Activated CD4-positive, alpha-beta memory T cell treated with anti-CD3 and anti-CD28 coated beads, Interleukin-2, amount 10 ng/mL, durations not matched to agents 7 days and 5 days (primary cell): ENCODE data around the gene MTR. TPM values are rescaled to one million over a fixed set of nuclear protein-coding genes. Genes with fewer than 3 reads are reported as not detected.

Experiments used
- CTCF ChIA-PET: fragments of 350-600 bp; sonication (Branson Sonifier 250); formaldehyde crosslinking; loops from one replicate; lab custom pipeline; 2021; ENCODE audit warnings: antibody characterized with exemption, inconsistent platforms; lab: Charles Lee
- POLR2A ChIA-PET: fragments of 350-600 bp; sonication (Branson Sonifier 250); formaldehyde crosslinking; loops from one replicate; lab custom pipeline; 2021; ENCODE audit warnings: antibody characterized with exemption; lab: Charles Lee
- DNase-seq: peaks from one replicate; pipeline ENCODE4 v3.0.0-alpha.2; 2020
- H3K27ac Mint-ChIP-seq: one replicate; pipeline ENCODE4 v1.8.0; 2021; ENCODE audit warnings: mild to moderate bottlenecking, mixed read lengths
- H3K27me3 Mint-ChIP-seq: one replicate; pipeline ENCODE4 v1.8.0; 2021; ENCODE audit warnings: mixed read lengths
- H3K36me3 Mint-ChIP-seq: one replicate; pipeline ENCODE4 v1.8.0; 2021; ENCODE audit warnings: low read depth, mixed read lengths
- H3K4me1 Mint-ChIP-seq: one replicate; pipeline ENCODE4 v1.8.0; 2021; ENCODE audit warnings: mixed read lengths
- H3K4me3 Mint-ChIP-seq: one replicate; pipeline ENCODE4 v1.8.0; 2021; ENCODE audit warnings: mild to moderate bottlenecking, mixed read lengths
- H3K9me3 Mint-ChIP-seq: one replicate; pipeline ENCODE4 v1.8.0; 2021; ENCODE audit warnings: mixed read lengths
- total RNA-seq, 2 experiments: library from RNA; stranded (reverse); gene quantifications; one replicate each; pipeline ENCODE4 v1.2.3, GENCODE V29; 2021

The MTR gene
- total RNA-seq, result 10 to 100 TPM; 43.9 to 46.4 TPM

DNA sequence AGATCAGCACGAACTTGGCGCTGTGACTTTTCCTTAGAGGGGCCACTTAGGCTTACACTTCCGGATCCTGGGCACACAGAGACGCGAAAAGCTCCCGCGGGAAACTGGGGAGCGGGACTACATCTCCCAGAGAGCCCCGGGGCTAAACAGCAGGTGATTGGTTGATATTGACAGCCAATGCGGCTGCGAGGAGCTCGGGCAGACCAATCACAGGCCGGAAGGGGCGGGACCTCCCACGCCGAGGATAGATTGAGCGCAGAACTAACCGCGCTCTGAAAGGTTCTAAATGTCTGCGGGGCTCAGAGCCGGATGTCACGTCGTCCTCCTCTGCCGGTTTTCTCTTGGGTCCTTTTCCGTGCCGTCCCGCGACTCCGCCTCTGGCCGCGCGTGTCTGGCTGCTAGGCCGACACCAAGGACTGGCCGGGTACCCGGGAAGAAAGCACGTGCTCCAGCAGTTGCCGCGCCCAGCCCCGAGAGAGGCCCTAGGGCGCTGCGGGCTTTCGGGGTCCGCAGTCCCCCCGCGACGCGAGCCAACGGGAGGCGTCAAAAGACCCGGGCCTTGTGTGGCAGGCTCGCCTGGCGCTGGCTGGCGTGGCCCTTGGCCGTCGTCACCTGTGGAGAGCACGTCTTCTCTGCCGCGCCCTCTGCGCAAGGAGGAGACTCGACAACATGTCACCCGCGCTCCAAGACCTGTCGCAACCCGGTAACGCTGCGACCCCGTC, at the start of gene MTR:
Gene MTR, plus strand, starts transcription at position 258 of the 722 bp plus-strand sequence. Its CDS starts 412 bp downstream, at position 670.
- H3K27me3 Mint-ChIP-seq, result peaks cover 5% of the 10 kb centered on the region
- H3K36me3 Mint-ChIP-seq, result peaks cover 5% of the 10 kb centered on the region
- peaks cover 29% of the 10 kb centered on the region for H3K4me1 Mint-ChIP-seq
- CTCF ChIA-PET, result interaction anchor here (0.5 to 1.4 kb wide), 5 partner anchors 11 to 190 kb away, joined by 3 to 4 read pairs (median 4); no protein-coding TSS in a partner anchor
- DNase-seq, result peak; percentile 97
- H3K4me3 Mint-ChIP-seq, result peak within 1 kb of the TSS; percentile 89
- peak within 1 kb of the TSS; percentile 92 for H3K27ac Mint-ChIP-seq
- H3K9me3 Mint-ChIP-seq, result no peaks in the 10 kb centered on the region
- POLR2A ChIA-PET, result interaction anchor here (0.6 to 3.1 kb wide), 10 partner anchors 9 to 796 kb away, joined by 3 to 28 read pairs (median 4); partner anchors contain the start of gene HEATR1

DNA sequence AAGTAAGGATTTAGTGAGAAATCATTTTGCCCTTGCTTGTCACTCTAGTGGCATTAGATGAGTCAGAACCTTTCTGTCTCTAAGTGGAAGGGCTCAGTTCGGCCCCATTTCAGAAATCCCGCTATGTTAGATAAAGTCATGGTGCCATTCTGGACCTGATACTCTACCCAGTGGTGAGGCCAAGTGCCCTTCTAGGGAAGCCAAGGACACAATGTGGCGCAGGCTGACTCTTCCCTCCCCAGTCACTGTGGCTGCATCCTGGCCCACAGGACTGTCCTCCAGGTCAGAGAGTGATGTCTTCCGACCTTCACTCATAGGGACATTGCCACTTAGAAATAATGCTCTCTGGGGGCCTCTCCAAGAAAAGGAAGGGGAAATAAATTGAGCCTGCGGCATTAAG, 48.3 kb upstream of the MTR start:
- POLR2A ChIA-PET, result no interaction called here
- peaks cover 15% of the 10 kb centered on the region for H3K27me3 Mint-ChIP-seq
- H3K4me3 Mint-ChIP-seq, result no peak overlapping the region
- H3K27ac Mint-ChIP-seq, result no peak overlapping the region
- no peaks in the 10 kb centered on the region for H3K9me3 Mint-ChIP-seq
- H3K36me3 Mint-ChIP-seq, result no peaks in the 10 kb centered on the region
- DNase-seq, result no peak
- H3K4me1 Mint-ChIP-seq, result no peaks in the 10 kb centered on the region
- CTCF ChIA-PET, result no interaction called here

GRCh38 chr1:236747311-236747985, 47.6 kb upstream of the MTR start:
- Mint-ChIP-seq H3K4me3 (no peak overlapping the region), H3K9me3 (no peaks in the 10 kb centered on the region), H3K27ac (no peak overlapping the region), H3K4me1 (no peaks in the 10 kb centered on the region), H3K27me3 (peaks cover 18% of the 10 kb centered on the region), H3K36me3 (no peaks in the 10 kb centered on the region)
- ChIA-PET POLR2A (no interaction called here), CTCF (interaction anchor here (3.1 kb wide), 1 partner anchor 12 kb away, joined by 11 read pairs; no protein-coding TSS in a partner anchor)
- no peak for DNase-seq

DNA sequence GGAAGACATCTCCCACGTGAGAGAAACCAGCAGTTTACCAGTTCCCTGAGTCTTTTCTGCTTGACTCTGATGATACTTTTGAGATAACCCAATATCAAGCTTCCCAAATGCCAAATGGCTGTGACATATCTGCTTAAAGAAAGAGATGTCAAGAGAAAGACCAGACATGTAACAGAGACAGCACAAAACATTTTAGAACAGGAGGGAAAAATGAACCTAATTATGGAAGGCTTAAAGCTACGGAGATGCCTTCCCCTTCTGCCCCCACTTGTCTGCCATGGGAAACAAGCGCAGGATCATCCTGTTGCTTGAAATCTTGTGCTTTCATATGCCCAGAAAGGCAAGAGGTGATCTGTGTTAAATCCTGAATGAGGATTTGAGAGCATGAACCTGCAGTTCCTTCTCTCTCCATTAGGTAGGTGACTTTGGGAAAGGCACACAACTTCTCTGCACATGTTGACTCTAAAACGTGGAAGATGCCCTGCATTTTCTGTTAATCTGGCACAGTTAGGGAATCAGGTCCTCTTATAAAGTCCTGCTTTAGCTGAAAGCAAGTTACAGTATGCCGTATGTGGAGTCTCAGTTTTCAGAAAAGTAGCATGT, 46.7 kb upstream of the MTR start:
- H3K36me3 Mint-ChIP-seq, result no peaks in the 10 kb centered on the region
- H3K4me1 Mint-ChIP-seq, result no peaks in the 10 kb centered on the region
- no peak overlapping the region for H3K4me3 Mint-ChIP-seq
- CTCF ChIA-PET, result interaction anchor here (3.1 kb wide), 1 partner anchor 11 kb away, joined by 11 read pairs; no protein-coding TSS in a partner anchor
- POLR2A ChIA-PET, result no interaction called here
- H3K27ac Mint-ChIP-seq, result no peak overlapping the region
- H3K27me3 Mint-ChIP-seq, result peaks cover 18% of the 10 kb centered on the region
- no peak for DNase-seq
- H3K9me3 Mint-ChIP-seq, result no peaks in the 10 kb centered on the region

DNA sequence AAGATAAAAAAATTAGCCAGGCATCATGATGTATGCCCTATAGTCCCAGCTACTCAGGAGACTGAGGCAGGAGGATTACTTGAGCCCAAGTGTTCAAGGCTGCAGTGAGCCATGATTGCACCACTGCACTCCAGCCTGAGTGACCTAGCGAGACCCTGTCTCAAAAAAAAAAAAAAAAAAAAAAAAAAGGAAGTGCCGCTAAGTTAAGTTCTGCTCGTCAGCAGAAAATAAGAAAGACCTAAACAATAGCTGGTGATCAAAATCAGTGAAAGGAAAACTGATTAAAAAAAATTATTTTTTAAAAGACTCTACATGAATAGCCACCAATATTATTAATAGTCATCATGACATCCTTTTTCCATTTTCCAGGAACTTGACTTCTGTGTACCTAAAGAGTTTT, 44.2 kb upstream of the MTR start:
- no peak overlapping the region for H3K27ac Mint-ChIP-seq
- POLR2A ChIA-PET, result no interaction called here
- DNase-seq, result no peak
- H3K36me3 Mint-ChIP-seq, result no peaks in the 10 kb centered on the region
- no peaks in the 10 kb centered on the region for H3K4me1 Mint-ChIP-seq
- CTCF ChIA-PET, result interaction anchor here (0.7 to 1.1 kb wide), 3 partner anchors 9 to 118 kb away, joined by 3 to 4 read pairs (median 3); no protein-coding TSS in a partner anchor
- peaks cover 18% of the 10 kb centered on the region for H3K27me3 Mint-ChIP-seq
- H3K9me3 Mint-ChIP-seq, result no peaks in the 10 kb centered on the region
- H3K4me3 Mint-ChIP-seq, result no peak overlapping the region

- CTCF ChIA-PET, result interaction anchor here (0.7 to 1.1 kb wide), 3 partner anchors 8 to 118 kb away, joined by 3 to 4 read pairs (median 3); no protein-coding TSS in a partner anchor
Observed at GRCh38 chr1:236751385-236751784, 43.7 kb upstream of the MTR start.

GRCh38 chr1:236751935-236752334, 43.2 kb upstream of the MTR start:
- CTCF ChIA-PET, result interaction anchor here (1.0 to 1.1 kb wide), 2 partner anchors 8 to 117 kb away, joined by 3 to 4 read pairs; no protein-coding TSS in a partner anchor
- no peaks in the 10 kb centered on the region for H3K4me1 Mint-ChIP-seq

More at GRCh38 chr1:236751385-236751784, 43.7 kb upstream of the MTR start:
- Mint-ChIP-seq H3K4me3 (no peak overlapping the region), H3K27me3 (peaks cover 18% of the 10 kb centered on the region), H3K4me1 (no peaks in the 10 kb centered on the region), H3K36me3 (no peaks in the 10 kb centered on the region), H3K9me3 (no peaks in the 10 kb centered on the region), H3K27ac (no peak overlapping the region)
- DNase-seq, result no peak
- POLR2A ChIA-PET, result no interaction called here

GRCh38 chr1:236753516-236753915, 41.6 kb upstream of the MTR start:
- POLR2A ChIA-PET, result no interaction called here
- no peak for DNase-seq
- Mint-ChIP-seq H3K9me3 (no peaks in the 10 kb centered on the region), H3K36me3 (no peaks in the 10 kb centered on the region), H3K27ac (no peak overlapping the region), H3K4me3 (no peak overlapping the region), H3K27me3 (peaks cover 12% of the 10 kb centered on the region), H3K4me1 (no peaks in the 10 kb centered on the region)
- CTCF ChIA-PET, result interaction anchor here (0.6 to 1.9 kb wide), 3 partner anchors 88 to 633 kb away, joined by 3 to 7 read pairs (median 4); no protein-coding TSS in a partner anchor

More at GRCh38 chr1:236751935-236752334, 43.2 kb upstream of the MTR start:
- H3K9me3 Mint-ChIP-seq, result no peaks in the 10 kb centered on the region
- POLR2A ChIA-PET, result no interaction called here
- DNase-seq, result no peak
- H3K36me3 Mint-ChIP-seq, result no peaks in the 10 kb centered on the region
- H3K4me3 Mint-ChIP-seq, result no peak overlapping the region
- H3K27ac Mint-ChIP-seq, result no peak overlapping the region
- peaks cover 18% of the 10 kb centered on the region for H3K27me3 Mint-ChIP-seq

DNA sequence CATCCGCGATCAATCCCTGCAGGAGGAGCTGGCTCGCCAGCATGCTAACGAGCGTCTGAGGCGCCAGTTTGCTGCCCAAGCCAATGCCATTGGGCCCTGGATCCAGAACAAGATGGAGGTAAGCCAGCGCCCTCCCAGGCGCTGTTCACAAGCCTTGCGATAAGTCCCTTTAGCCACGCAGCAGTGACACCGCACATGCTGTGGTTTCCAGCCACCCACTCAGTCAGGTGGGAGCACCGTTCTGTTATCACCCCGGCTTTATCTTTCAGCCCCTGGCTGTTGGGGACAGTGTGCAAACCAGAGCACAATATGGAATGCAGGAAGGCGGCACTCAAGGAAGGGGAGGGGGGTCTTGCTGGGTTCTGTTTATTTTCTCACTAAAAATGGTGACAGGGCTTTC, 41.1 kb upstream of the MTR start:
- ChIA-PET POLR2A (no interaction called here), CTCF (interaction anchor here (1.1 to 1.9 kb wide), 2 partner anchors 87 to 633 kb away, joined by 3 to 7 read pairs; no protein-coding TSS in a partner anchor)
- no peaks in the 10 kb centered on the region for H3K4me1 Mint-ChIP-seq
- no peaks in the 10 kb centered on the region for H3K9me3 Mint-ChIP-seq
- no peak overlapping the region for H3K27ac Mint-ChIP-seq
- no peak for DNase-seq
- H3K27me3 Mint-ChIP-seq, result peaks cover 12% of the 10 kb centered on the region
- H3K36me3 Mint-ChIP-seq, result no peaks in the 10 kb centered on the region
- H3K4me3 Mint-ChIP-seq, result no peak overlapping the region

- Mint-ChIP-seq H3K4me1 (no peaks in the 10 kb centered on the region), H3K27ac (no peak overlapping the region), H3K27me3 (peaks cover 11% of the 10 kb centered on the region), H3K4me3 (no peak overlapping the region), H3K36me3 (no peaks in the 10 kb centered on the region), H3K9me3 (no peaks in the 10 kb centered on the region)
- CTCF ChIA-PET, result interaction anchor here (0.7 to 1.9 kb wide), 3 partner anchors 9 to 632 kb away, joined by 3 to 7 read pairs (median 3); no protein-coding TSS in a partner anchor
- DNase-seq, result no peak
- POLR2A ChIA-PET, result no interaction called here
Observed at GRCh38 chr1:236754525-236755210, 40.4 kb upstream of the MTR start.

DNA sequence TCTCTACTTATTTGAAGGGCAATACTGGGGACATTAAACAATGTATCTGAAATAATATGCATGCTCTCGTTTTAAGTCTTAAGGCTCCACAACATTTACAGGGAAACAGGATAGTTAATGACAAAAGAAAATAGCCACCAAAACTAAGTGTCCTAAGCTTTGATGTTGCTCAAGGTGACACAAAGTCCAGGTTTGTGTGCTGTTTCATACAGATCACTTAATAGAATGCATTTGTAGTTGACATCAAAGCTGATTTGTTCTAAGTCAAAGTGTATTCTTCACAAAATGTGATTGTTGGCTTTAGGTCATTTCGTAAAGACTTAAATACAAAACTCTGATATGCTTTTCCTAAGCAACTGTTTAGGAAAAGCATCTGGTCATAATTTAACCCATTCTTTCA, 37.5 kb upstream of the MTR start:
- no peaks in the 10 kb centered on the region for H3K4me1 Mint-ChIP-seq
- H3K36me3 Mint-ChIP-seq, result no peaks in the 10 kb centered on the region
- H3K27me3 Mint-ChIP-seq, result no peaks in the 10 kb centered on the region
- ChIA-PET POLR2A (interaction anchor here (1.5 kb wide), 1 partner anchor 37 kb away, joined by 3 read pairs; the partner anchor contains the start of gene MTR), CTCF (interaction anchor here (0.9 to 2.8 kb wide), 3 partner anchors 112 to 592 kb away, joined by 3 to 18 read pairs (median 3); no protein-coding TSS in a partner anchor)
- no peak overlapping the region for H3K4me3 Mint-ChIP-seq
- no peak overlapping the region for H3K27ac Mint-ChIP-seq
- no peak for DNase-seq
- no peaks in the 10 kb centered on the region for H3K9me3 Mint-ChIP-seq

GRCh38 chr1:236759252-236759859, 35.7 kb upstream of the MTR start:
- no peak overlapping the region for H3K4me3 Mint-ChIP-seq
- H3K27ac Mint-ChIP-seq, result no peak overlapping the region

More at GRCh38 chr1:236759252-236759859, 35.7 kb upstream of the MTR start:
- H3K27me3 Mint-ChIP-seq, result peaks cover 3% of the 10 kb centered on the region
- ChIA-PET CTCF (interaction anchor here (0.6 to 2.8 kb wide), 27 partner anchors 8 to 803 kb away, joined by 3 to 18 read pairs (median 4); partner anchors contain the start of gene MTR), POLR2A (no interaction called here)
- no peaks in the 10 kb centered on the region for H3K9me3 Mint-ChIP-seq
- DNase-seq, result no peak
- no peaks in the 10 kb centered on the region for H3K4me1 Mint-ChIP-seq
- H3K36me3 Mint-ChIP-seq, result no peaks in the 10 kb centered on the region
